ENCODE results near the gene TLE7.

TLE7 gene

DNA sequence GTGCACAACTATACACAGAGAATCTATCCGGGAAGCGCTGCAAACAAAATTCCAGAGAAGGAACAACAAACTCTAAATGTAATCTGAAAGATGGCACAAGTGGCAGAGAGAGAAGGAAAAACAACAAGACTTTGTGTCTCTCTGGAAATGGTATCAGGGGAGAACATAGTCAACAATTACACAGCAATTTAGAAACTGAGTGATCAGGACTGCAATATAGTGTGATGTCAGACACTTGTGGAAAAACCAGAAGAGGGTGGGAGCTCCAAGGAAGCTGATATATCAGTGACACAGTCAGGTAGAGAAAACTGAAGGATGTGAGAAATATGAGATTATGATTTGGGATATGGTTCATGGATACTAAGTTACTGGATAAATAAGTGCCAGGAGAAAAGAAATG lies 39.1 kb upstream of the TLE7 start:
- H3K4me3 ChIP-seq (ENCODE audit: low read depth, low read length) = no peak overlapping the region
- TF ChIP-seq, protein P1, sequence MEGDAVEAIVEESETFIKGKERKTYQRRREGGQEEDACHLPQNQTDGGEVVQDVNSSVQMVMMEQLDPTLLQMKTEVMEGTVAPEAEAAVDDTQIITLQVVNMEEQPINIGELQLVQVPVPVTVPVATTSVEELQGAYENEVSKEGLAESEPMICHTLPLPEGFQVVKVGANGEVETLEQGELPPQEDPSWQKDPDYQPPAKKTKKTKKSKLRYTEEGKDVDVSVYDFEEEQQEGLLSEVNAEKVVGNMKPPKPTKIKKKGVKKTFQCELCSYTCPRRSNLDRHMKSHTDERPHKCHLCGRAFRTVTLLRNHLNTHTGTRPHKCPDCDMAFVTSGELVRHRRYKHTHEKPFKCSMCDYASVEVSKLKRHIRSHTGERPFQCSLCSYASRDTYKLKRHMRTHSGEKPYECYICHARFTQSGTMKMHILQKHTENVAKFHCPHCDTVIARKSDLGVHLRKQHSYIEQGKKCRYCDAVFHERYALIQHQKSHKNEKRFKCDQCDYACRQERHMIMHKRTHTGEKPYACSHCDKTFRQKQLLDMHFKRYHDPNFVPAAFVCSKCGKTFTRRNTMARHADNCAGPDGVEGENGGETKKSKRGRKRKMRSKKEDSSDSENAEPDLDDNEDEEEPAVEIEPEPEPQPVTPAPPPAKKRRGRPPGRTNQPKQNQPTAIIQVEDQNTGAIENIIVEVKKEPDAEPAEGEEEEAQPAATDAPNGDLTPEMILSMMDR (IDR thresholded peaks at IDR 0.05; ENCODE audit: insufficient read depth, low read depth, low read length, missing control alignments) = no peak
- DNase-seq (ENCODE audit: low read depth) = no peak

GRCh38 chr16:71479420-71479819 lies 37.6 kb upstream of the TLE7 start:
- H3K4me3 ChIP-seq (ENCODE audit: low read depth, low read length) = no peak overlapping the region
- peak; percentile 11 for DNase-seq (ENCODE audit: low read depth)
- TF ChIP-seq, protein P1 (IDR thresholded peaks at IDR 0.05; ENCODE audit: insufficient read depth, low read depth, low read length, missing control alignments) = peak; percentile 30

DNA sequence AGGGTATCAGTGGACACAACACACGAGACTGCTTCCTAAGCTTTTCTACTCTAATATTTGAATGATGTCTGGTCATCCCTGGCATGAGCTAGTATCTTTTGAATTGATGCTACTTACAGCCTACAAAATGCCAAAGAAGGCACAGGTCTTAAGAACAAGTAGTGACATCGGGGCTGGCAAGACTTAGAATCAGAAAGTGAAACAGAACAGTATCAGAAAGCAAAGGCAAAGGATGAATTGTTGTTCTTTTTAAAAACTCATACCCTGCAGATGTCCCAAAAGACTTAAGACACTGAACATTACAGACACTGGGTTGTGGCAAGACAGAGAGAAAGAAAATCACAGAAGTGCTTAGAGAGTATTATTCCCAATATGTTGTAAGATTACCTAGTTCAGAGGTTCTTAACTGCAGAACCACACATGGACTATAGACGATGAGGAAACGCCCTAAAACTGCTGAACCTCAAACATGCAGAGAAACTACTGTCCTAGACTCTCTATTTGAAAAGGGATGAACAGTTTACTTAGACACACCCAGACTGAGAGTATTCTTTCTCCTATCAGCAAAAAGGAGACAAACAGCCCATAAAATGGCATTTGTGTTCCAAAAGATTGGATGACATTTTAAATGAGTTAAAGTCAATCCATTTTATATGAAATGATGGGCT lies 34.7 kb upstream of the TLE7 start:
- no peak for DNase-seq (ENCODE audit: low read depth)
- H3K4me3 ChIP-seq (ENCODE audit: low read depth, low read length) = no peak overlapping the region
- TF ChIP-seq, protein P1 (IDR thresholded peaks at IDR 0.05; ENCODE audit: insufficient read depth, low read depth, low read length, missing control alignments) = no peak

DNA sequence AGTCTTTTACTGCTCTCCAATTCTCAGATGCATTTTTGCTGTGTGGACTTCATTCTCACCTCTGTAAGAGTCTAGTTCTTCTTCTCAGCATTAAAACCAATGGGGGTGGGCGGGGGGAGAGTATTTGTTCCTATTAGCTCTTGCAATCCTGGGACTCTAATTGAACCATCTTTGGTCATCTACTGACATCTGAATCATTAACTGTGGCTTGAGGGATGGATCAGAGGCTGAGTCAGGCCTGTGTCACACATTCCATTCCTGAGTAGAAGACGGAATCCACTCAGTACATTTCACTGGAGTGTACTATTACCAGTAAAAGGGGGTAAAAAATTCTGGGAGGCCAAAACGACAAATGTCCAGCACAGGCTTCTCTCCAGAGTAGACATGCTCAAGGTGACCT lies 33.0 kb upstream of the TLE7 start:
- DNase-seq (ENCODE audit: low read depth) = no peak

DNA sequence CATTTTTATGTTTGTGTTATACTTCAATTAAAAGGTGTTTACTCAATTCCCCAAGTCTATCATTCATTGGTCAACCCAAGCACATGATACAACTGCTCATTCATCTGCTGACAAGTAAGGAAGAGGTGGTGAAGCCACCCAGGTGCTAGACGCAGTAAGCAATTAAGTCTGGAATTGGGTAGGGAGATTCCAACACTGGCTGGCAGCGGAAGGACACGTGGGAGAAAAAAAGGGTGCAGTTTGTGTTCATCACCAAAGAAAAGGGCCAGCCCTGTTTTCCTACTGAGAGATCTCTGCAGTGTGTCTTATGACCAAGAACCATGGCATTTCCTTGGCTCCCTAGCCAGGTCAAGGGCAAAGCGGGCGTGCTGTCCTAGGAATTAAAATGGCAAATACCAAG lies 32.0 kb upstream of the TLE7 start:
- TF ChIP-seq, protein P1 (IDR thresholded peaks at IDR 0.05; ENCODE audit: insufficient read depth, low read depth, low read length, missing control alignments) = no peak
- H3K4me3 ChIP-seq (ENCODE audit: low read depth, low read length) = no peak overlapping the region
- DNase-seq (ENCODE audit: low read depth) = no peak

More for the DNA sequence above, 33.0 kb upstream of the TLE7 start:
- no peak overlapping the region for H3K4me3 ChIP-seq (ENCODE audit: low read depth, low read length)
- TF ChIP-seq, protein P1 (IDR thresholded peaks at IDR 0.05; ENCODE audit: insufficient read depth, low read depth, low read length, missing control alignments) = no peak

- H3K4me3 ChIP-seq (ENCODE audit: low read depth, low read length) = no peak overlapping the region
- no peak for DNase-seq (ENCODE audit: low read depth)
- TF ChIP-seq, protein P1 (IDR thresholded peaks at IDR 0.05; ENCODE audit: insufficient read depth, low read depth, low read length, missing control alignments) = no peak
Observed at GRCh38 chr16:71472931-71473330, 31.1 kb upstream of the TLE7 start.

GRCh38 chr16:71472051-71472450 lies 30.2 kb upstream of the TLE7 start:
- TF ChIP-seq, protein P1 (IDR thresholded peaks at IDR 0.05; ENCODE audit: insufficient read depth, low read depth, low read length, missing control alignments) = no peak
- no peak for DNase-seq (ENCODE audit: low read depth)
- H3K4me3 ChIP-seq (ENCODE audit: low read depth, low read length) = no peak overlapping the region
